Measurements from ENCODE around the gene CLASP1. TPM values are rescaled to one million over a fixed set of nuclear protein-coding genes. Genes with fewer than 3 reads are reported as not detected.

The CLASP1 gene
- total and polyA plus RNA-seq, 4 donors = 7.5 to 50.0 (median 21.9) TPM

GRCh38 chr2:121368836-121369235 lies 280.4 kb downstream of the CLASP1 start (continued):
- TF ChIP-seq ATF3 (IDR thresholded peaks at IDR 0.05) (no peak), RXRA (IDR thresholded peaks at IDR 0.05) (no peak), GABPA (IDR thresholded peaks at IDR 0.05 in 1 of 2, conservative IDR thresholded peaks at IDR 0.05 in 1 of 2) (no peak), FOXA1 (IDR thresholded peaks at IDR 0.05) (no peak), MAX (IDR thresholded peaks at IDR 0.05) (no peak), SP1 (IDR thresholded peaks at IDR 0.05) (no peak), JUND (IDR thresholded peaks at IDR 0.05) (no peak)

GRCh38 chr2:121368155-121368554 lies 281.1 kb downstream of the CLASP1 start:
- WGBS = 96% methylated on average over 7 of the region's 7 CpGs
- TF ChIP-seq JUND (IDR thresholded peaks at IDR 0.05) (no peak), REST (IDR thresholded peaks at IDR 0.05) (no peak), GABPA (IDR thresholded peaks at IDR 0.05 in 1 of 2, conservative IDR thresholded peaks at IDR 0.05 in 1 of 2) (no peak), SP1 (IDR thresholded peaks at IDR 0.05) (no peak), MAX (IDR thresholded peaks at IDR 0.05) (no peak), RAD21 (IDR thresholded peaks at IDR 0.05) (no peak), YY1 (IDR thresholded peaks at IDR 0.05) (no peak), CTCF (IDR thresholded peaks at IDR 0.05; ENCODE audit: low read depth, low read length, missing input control) (no peak), RXRA (IDR thresholded peaks at IDR 0.05) (no peak), FOXA1 (IDR thresholded peaks at IDR 0.05) (no peak)
- H3K4me3 ChIP-seq (ENCODE audit: low read depth in 1 of 3, low read length in 3 of 3) = no peak overlapping the region
- H3K36me3 ChIP-seq (ENCODE audit: control insufficient read depth in 4 of 4, insufficient read depth in 3 of 4, low read depth in 1 of 4, low read length in 3 of 4) = peaks cover 0 to 49% (median 35%) of the 10 kb centered on the region in 4 donors
- H3K9ac ChIP-seq (ENCODE audit: low read depth in 1 of 2, low read length in 2 of 2) = no peak overlapping the region
- H3K9me3 ChIP-seq (ENCODE audit: control insufficient read depth in 4 of 4, low read length in 3 of 4) = no peaks in the 10 kb centered on the region
- H3K4me1 ChIP-seq (ENCODE audit: control insufficient read depth in 4 of 4, insufficient read depth in 4 of 4, low read length in 3 of 4) = no peaks in the 10 kb centered on the region
- no peak for DNase-seq (ENCODE audit: low spot score)
- no peaks in the 10 kb centered on the region for H3K27me3 ChIP-seq (ENCODE audit: control insufficient read depth in 4 of 4, insufficient read depth in 4 of 4, low read length in 3 of 4)
- no peak overlapping the region for H3K27ac ChIP-seq (ENCODE audit: low read depth in 1 of 2, low read length in 2 of 2)

- no peak overlapping the region for H3K9ac ChIP-seq (ENCODE audit: low read depth in 1 of 2, low read length in 2 of 2)
- H3K4me1 ChIP-seq (ENCODE audit: control insufficient read depth in 4 of 4, insufficient read depth in 4 of 4, low read length in 3 of 4) = no peaks in the 10 kb centered on the region
- no peak overlapping the region for H3K27ac ChIP-seq (ENCODE audit: low read depth in 1 of 2, low read length in 2 of 2)
- 97% methylated on average over 26 of the region's 26 CpGs for WGBS
- H3K27me3 ChIP-seq (ENCODE audit: control insufficient read depth in 4 of 4, insufficient read depth in 4 of 4, low read length in 3 of 4) = no peaks in the 10 kb centered on the region
- H3K4me3 ChIP-seq (ENCODE audit: low read depth in 1 of 3, low read length in 3 of 3) = no peak overlapping the region
- no peaks in the 10 kb centered on the region for H3K9me3 ChIP-seq (ENCODE audit: control insufficient read depth in 4 of 4, low read length in 3 of 4)
- H3K36me3 ChIP-seq (ENCODE audit: control insufficient read depth in 4 of 4, insufficient read depth in 3 of 4, low read depth in 1 of 4, low read length in 3 of 4) = peaks cover 0 to 57% (median 40%) of the 10 kb centered on the region in 4 donors
- DNase-seq (ENCODE audit: low spot score) = no peak
- TF ChIP-seq JUND (IDR thresholded peaks at IDR 0.05) (no peak), HNF4A (conservative IDR thresholded peaks at IDR 0.05) (no peak), CTCF (IDR thresholded peaks at IDR 0.05; ENCODE audit: low read depth, low read length, missing input control) (no peak), NR2F2 (IDR thresholded peaks at IDR 0.05) (no peak), RAD21 (IDR thresholded peaks at IDR 0.05) (no peak), SP1 (IDR thresholded peaks at IDR 0.05) (no peak), EGR1 (IDR thresholded peaks at IDR 0.05; ENCODE audit: low read depth in 2 of 2) (no peak), GABPA (IDR thresholded peaks at IDR 0.05 in 1 of 2, conservative IDR thresholded peaks at IDR 0.05 in 1 of 2) (no peak), FOXA1 (IDR thresholded peaks at IDR 0.05) (no peak), RXRA (IDR thresholded peaks at IDR 0.05) (no peak), REST (IDR thresholded peaks at IDR 0.05) (no peak)
Observed at GRCh38 chr2:121367246-121367900, 281.9 kb downstream of the CLASP1 start.
